Hindlimb muscle (tissue), 1 donor: ENCODE results near the gene ARID1B. TPM values are rescaled to one million over a fixed set of nuclear protein-coding genes. Genes with fewer than 3 reads are reported as not detected.

ENCODE experiments used
- DNase-seq: peaks from one replicate; pipeline ENCODE4 v3.0.0-alpha.2; 2013
- polyA plus RNA-seq: library from polyadenylated mRNA; unstranded; fragments of 120-200 nt; gene quantifications from one replicate; pipeline ENCODE4 v1.2.1, GENCODE V29; 2013; ENCODE audit not compliant: insufficient read length

Gene ARID1B
- polyA plus RNA-seq, 1 donor: 76.6 TPM

- DNase-seq: no peak
These were observed 104.8 kb downstream of the ARID1B start for GRCh38 chr6:156881687-156882629.

DNA sequence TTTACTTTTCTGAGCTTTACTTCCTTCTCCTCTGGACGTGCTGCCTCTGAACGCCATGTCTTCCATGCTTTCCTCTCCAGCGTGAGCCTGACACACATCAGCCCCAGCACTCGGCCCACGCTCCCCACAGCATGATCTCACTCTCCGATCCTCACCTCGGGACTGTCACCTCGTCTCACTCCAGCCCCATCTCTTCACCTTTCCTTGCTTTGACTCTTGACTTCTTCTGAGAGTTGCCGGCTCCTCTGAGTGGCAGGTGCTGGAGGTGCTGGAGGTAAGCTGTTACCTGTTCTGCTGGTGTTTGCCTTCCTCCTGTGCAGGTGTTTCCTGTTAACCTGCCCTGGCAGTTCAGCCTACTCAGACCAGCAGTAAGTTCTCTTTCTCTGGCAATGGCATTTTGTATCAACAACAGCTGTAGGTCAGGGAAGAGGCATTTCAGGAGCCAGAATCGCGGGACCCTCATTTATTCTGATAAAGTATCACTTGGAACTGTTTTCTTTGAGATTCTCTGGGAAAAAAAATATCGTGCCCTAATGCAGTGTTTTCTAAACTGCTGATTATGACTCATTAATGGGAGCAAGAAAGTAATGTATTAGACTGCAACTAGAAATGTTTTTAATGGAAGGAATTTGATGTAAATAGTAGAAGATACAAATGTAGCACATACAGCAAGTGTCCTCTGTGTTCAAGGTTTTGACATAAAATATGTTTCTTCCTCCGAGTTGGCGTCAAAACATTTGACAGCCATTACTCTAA is 106.5 kb downstream of the ARID1B start:
- DNase-seq: no peak

GRCh38 chr6:156884306-156884705 is 107.1 kb downstream of the ARID1B start:
- no peak for DNase-seq

DNA sequence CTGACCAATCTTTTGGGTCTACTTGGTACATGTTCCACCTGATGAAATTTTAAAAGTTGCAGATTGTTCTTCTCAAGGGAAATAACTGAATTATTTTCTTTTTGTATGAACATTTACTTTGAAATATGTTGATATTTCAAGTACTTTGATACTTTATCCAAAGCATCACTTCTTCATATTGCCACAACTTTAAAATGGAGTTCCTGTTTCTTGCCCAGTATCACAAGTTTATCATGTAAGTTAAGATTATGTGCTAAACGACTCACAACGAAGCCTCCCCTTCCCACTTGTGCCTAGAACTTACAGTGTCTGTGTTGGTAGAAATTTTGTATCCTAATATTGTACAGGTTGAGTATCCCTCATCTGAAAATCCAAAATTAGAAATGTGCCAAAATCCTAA is 108.4 kb downstream of the ARID1B start:
- no peak for DNase-seq

- DNase-seq: no peak
These were observed 109.2 kb downstream of the ARID1B start for GRCh38 chr6:156886409-156886808.

DNA sequence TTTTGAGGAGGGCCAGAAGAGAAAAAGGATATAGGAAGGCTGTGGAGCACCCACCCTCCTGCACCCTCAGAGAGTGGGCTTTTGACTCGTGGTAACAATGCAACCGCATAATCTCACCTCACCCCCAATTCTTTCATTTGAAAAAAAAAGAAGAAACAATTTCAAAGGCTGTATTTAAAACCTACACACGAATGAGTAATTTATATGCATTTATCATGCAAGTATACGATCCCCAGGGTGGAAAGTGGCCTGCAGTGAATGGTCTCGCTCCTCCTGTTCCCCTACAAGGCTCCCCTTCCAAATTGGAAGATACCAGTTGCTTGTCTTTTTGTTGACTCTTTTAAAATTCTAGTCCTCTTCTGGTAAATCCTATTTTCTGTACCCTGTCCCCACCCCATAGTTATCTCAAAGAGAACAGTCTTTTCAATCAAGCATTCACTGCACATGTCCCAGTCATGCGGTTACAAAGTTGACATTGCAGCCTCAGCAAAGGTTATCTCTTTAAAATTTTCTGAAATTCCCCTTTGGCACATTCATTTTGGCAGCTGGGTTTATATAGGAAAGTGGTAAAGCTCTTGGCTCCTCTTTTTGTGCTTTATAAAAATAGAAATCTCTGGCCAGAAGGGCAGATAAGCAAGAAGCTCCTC is 110.6 kb downstream of the ARID1B start:
- no peak for DNase-seq

DNA sequence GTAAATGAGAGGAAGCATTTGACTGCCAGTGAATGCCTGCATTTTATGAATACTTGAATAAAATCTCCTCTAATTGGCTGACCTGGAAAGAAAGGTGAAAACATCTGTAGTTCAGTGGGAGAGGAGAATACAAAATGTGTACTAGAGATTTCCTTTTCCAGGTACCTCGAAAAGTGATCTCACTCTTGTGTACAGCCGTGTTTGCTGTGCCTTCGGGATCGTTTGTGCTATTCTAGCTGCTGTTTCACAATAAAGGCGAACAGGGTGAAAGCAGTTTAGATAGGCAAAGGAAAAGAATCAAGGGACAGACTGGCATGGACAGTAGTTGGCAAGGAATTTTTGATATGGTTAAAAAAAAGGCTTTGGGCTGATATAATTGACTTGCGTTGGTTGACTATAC is 112.3 kb downstream of the ARID1B start:
- DNase-seq: no peak

- no peak for DNase-seq
These were observed 112.8 kb downstream of the ARID1B start for GRCh38 chr6:156889986-156890385.

DNA sequence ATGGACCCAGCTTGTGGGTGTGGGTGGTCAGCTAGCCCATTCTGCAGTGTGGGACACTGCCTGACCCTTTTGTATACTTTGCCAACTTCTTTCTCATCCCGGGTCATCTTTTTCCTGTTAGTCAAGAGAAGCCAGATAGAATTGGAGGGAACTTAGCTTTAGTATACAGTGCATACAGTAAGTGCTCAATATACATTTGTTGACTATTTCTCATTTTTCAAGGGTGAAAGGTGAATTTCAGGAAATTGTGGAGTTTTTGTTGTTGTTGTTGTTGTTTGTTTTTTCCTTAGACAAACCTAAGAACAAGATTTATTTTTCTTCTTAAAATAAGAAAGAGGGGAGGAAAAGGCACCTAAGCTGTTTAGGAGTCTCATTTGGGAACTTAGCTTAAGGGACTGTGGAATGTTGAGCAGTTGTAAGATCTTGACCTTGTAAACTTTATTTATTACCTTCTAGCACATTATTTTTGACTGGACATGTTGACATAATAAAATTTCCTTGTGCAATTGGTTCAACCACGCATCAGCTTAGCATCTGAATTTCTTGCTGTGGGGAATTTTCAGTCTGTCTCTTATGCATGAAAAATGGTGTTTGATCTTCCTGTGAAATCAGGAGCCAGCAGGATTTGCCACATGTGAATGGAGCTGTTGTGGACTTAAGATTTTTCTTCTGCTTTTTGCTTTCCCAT is 113.6 kb downstream of the ARID1B start:
- no peak for DNase-seq

DNA sequence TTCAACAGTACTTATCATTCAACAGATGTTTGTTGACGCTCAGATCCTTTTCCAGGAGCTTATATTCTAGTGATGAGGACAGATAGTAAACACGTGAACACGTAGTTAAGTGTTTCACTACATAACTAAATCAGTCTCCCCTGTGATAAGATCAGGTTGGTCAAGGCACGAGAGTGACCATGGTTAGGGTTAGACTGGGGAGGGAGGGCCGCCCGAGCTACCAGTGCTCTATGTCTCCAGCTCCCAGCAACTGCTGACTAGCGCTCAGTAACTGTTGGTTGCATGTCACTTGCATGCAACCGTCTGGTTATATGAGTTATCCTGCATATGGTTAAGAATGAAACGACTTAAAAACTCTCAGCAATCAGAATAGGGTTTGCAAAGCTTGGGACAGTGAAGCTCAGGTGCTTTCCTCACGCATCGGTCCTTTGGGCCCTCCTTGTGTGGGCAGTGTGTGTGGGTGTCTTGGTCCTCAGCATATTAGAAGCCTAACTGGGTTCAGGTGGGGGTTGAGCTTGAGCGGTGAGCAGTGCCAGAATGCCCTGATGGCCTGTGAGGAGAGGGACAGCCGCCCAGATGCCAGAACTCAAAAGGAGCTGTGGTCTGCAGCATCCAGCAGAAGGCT is 120.8 kb downstream of the ARID1B start:
- no peak for DNase-seq

GRCh38 chr6:156899071-156899470 is 121.9 kb downstream of the ARID1B start:
- no peak for DNase-seq

DNA sequence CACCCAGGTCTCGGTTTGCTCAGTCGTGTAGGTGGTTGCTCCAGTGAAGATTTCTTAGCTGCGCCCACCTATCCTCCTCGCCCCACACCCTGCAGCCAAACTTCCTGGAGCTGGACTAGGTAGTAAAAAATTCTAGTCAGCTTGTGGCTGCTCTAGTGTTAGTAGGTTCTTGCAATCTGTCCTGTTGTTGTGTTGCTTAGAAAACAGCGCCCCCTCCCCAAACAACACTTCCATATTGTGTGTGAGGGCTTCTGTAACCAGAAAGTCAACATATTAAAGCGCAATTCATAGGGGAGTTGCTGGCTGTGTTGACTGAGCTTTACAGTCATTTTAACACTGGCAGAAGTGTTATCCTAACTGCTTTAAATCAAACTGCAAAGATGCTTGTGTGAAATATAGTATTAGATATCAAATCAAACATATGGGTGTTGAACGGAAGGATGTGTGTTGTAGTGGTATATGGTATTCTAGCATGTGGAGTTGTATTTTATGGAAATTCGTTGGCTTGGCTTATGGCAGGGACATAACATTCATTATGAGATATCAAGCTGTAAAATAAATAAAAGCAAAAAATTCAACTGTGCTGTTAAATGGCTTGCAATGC is 122.5 kb downstream of the ARID1B start:
- DNase-seq: no peak

DNA sequence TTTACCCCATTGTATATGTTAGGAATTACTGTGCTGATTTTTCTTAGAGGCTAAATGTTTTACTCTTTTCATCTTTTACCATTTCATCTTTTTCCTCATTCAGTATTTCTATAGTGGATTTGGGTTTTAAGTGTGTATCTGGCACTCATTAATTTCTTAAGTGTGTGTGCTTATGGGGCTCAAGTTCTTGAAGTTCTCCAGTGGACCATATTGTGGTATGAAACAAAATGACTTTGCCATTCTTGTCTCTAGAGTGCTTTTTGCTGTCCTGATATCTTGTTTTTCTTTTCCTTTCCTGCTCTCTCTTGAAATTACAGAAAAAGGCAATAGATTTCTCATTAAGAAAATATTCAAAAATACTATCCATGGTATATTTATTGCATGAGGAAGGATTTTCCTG is 123.1 kb downstream of the ARID1B start:
- DNase-seq: no peak

GRCh38 chr6:156901309-156902019 is 124.3 kb downstream of the ARID1B start:
- DNase-seq: no peak

- no peak for DNase-seq
These were observed 125.6 kb downstream of the ARID1B start for GRCh38 chr6:156902782-156903181.

DNA sequence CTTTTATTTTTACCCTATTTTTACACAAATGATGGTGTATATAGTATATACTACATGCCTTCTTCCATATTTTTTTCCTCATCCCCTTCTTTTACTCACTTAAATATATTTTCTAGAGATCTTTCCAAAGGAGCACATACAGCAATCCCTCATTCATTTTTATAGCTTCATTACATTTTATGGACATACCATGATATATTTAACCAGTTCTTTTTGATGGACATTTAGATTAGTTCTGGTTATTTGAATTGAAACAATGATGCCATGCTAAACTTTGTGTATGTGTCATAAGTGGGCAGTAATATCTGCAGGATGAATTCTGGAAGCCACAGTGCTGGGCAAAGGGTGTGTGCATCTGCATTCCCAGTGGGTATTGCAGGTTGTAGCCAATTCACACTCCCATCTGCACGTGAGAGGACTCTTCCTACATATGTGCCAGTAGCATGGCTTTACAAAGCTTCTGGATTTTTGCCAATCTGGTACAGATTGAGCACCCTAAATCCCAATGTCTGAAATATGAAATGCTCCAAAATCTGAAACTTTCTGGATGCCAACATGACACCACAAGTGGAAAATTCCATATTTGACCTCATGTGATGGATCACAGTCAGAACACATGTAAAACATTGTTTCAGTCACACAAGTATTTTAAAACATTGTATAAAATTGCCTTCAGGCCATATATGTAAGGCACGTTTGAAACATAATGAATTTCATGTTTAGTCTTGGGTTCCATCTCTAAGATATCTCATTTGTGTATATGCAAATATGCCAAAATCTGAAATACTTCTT is 127.2 kb downstream of the ARID1B start:
- DNase-seq: no peak

- DNase-seq: no peak
These were observed 128.6 kb downstream of the ARID1B start for GRCh38 chr6:156905801-156906200.

- no peak for DNase-seq
These were observed 129.3 kb downstream of the ARID1B start for GRCh38 chr6:156906451-156906850.

GRCh38 chr6:156909212-156910010 is 132.2 kb downstream of the ARID1B start:
- no peak for DNase-seq
